ENCODE results near the gene WDR36.

The WDR36 gene

DNA sequence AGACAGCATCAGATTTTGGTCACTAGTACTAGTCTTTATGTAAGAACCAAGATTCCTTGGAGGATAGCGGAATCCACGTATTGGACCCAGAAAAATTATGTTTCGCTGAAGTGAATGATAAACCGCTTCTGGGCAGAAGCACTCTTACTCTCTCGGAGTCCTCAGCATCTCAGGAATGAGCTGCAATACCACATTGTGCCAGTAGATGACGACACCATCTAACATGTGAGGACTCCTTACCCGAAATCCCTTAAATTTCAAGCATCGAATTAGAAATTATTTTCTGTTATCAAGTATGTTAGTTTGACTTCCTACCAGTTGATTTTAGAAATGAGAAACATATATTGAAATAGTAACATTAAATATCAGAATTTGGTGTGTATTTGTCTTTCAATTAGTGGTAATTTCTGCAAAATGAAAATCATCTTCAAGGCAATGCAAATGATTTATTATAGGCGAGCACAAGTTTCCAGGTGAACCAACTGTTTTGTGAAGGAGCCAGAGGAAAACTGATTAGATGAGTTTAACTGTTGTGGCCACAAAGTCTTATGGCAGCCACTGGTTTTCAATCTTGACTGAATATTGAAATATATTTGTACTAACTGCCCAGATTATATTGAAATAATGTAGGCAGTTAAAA, 66.1 kb downstream of the WDR36 start:
- TF ChIP-seq, protein P1, sequence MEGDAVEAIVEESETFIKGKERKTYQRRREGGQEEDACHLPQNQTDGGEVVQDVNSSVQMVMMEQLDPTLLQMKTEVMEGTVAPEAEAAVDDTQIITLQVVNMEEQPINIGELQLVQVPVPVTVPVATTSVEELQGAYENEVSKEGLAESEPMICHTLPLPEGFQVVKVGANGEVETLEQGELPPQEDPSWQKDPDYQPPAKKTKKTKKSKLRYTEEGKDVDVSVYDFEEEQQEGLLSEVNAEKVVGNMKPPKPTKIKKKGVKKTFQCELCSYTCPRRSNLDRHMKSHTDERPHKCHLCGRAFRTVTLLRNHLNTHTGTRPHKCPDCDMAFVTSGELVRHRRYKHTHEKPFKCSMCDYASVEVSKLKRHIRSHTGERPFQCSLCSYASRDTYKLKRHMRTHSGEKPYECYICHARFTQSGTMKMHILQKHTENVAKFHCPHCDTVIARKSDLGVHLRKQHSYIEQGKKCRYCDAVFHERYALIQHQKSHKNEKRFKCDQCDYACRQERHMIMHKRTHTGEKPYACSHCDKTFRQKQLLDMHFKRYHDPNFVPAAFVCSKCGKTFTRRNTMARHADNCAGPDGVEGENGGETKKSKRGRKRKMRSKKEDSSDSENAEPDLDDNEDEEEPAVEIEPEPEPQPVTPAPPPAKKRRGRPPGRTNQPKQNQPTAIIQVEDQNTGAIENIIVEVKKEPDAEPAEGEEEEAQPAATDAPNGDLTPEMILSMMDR (IDR thresholded peaks at IDR 0.05; ENCODE audit: insufficient read depth, low read depth, low read length, missing control alignments): peak; percentile 100
- H3K4me3 ChIP-seq (ENCODE audit: low read length): no peak overlapping the region
- peak; percentile 76 for DNase-seq (ENCODE audit: low read depth)

DNA sequence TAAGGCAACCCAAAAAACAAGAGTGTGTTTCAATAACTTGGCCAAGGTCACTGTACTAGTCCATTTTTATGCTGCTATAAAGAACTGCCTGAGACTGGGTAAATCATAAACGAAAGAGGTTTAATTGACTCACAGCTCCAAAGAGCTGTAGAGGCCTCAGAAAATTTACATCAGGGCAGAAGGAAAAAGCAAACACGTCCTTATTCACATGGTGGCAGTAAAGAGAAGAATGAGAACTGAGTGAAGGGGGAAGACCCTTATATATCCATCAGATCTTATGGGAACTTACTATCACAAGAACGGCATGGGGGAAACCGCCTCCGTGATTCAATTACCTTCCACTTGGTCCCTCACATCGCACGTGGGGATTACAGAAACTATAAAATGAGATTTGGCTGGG, 67.7 kb downstream of the WDR36 start:
- no peak for DNase-seq (ENCODE audit: low read depth)
- TF ChIP-seq, protein P1 (IDR thresholded peaks at IDR 0.05; ENCODE audit: insufficient read depth, low read depth, low read length, missing control alignments): no peak
- no peak overlapping the region for H3K4me3 ChIP-seq (ENCODE audit: low read length)

DNA sequence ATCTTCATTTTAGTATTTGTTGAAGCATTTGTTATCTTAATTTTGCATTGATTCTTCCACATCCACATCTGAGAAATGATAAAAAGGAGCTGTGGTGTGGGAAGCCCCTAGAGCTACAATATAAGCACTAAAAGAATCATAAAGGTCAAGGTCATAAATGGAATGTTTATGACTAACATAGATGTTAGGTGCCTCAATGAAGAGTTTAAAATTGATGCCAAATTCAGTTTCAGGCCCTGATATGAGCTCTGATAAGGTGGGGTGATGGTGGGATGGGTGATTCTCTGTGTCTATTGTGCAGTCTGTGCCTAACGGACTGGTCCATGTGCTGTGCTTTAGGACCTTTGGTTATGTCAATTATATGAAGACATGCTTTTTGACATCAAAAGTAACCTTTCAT, 70.9 kb downstream of the WDR36 start:
- H3K4me3 ChIP-seq (ENCODE audit: low read length): no peak overlapping the region
- TF ChIP-seq, protein P1 (IDR thresholded peaks at IDR 0.05; ENCODE audit: insufficient read depth, low read depth, low read length, missing control alignments): no peak
- no peak for DNase-seq (ENCODE audit: low read depth)

DNA sequence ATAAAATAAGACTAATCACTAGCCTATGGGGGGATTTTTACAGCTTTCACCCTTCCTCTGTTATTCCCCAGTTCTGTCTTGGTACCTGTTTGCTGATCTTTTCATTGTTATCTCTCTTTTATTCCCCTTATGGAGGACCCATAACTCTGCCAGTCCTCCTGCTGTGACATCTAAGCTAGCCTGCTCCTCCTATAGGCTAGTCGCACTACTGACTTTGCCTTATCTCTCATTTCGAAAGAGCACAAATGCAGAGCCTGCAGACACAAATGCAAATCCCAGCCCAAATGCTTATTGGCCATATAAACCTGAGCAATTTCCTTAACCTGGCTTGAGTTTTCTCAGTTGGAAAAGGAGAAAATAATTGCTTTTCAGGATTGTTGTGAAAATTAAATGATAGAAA, 72.9 kb downstream of the WDR36 start:
- TF ChIP-seq, protein P1 (IDR thresholded peaks at IDR 0.05; ENCODE audit: insufficient read depth, low read depth, low read length, missing control alignments): no peak
- DNase-seq (ENCODE audit: low read depth): no peak
- no peak overlapping the region for H3K4me3 ChIP-seq (ENCODE audit: low read length)

DNA sequence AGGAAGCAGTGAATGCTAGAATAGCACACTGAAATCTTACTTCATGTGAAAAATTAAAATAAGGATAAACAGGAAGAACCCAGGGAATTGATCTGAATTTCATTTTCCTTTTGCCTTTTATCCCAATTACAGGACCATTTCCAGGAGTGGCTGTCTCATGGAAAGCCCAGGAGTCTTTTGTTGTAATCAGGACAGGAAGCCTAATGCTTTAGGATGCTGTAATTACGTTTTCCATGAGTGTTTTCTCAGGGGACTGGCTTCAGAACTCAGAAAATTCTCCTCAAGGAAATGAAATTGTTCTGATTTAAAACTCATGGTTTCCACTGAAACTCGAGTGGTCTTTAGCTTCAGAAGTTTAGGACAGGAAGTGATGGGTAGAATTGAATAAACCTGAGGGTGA, 75.4 kb downstream of the WDR36 start:
- TF ChIP-seq, protein P1 (IDR thresholded peaks at IDR 0.05; ENCODE audit: insufficient read depth, low read depth, low read length, missing control alignments): no peak
- DNase-seq (ENCODE audit: low read depth): no peak
- no peak overlapping the region for H3K4me3 ChIP-seq (ENCODE audit: low read length)

DNA sequence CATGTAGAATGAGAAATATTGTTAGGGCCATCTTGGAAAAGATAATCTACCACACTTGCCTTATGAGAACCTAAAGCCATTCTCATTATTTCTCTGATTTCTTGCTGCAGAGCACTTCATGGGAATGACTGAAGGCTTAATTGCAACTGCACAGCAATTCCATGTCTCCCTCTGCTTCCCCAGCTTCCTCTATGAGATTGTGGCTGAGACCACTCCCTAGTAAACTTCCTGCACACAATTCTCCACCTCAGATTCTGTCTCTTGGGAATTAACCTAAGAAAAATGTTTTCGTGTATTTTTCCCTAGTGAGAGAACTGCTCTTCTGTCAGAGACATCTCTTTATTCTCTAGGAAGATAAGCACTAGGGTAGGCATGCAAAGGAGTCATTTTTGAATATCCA, 76.5 kb downstream of the WDR36 start:
- H3K4me3 ChIP-seq (ENCODE audit: low read length): no peak overlapping the region
- TF ChIP-seq, protein P1 (IDR thresholded peaks at IDR 0.05; ENCODE audit: insufficient read depth, low read depth, low read length, missing control alignments): no peak
- DNase-seq (ENCODE audit: low read depth): no peak

DNA sequence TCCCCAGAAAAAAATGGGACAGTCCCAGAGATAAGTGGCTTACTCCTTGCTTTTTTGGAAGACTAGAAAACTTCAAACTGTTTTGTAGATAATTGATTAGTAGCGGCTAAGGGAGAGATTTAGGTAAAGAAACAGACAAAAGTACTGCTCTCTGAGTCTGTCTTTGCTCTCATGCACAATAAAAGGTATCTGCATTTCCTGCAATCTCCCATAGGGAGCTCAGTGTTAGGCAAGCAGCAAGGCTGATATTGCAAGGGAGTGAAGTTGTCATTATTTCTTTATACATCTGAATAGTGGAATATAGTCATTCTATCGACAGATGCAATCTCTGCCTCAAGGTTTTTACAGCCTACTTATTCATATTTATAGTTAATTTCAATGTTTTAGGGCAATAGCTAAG, 77.1 kb downstream of the WDR36 start:
- TF ChIP-seq, protein P1 (IDR thresholded peaks at IDR 0.05; ENCODE audit: insufficient read depth, low read depth, low read length, missing control alignments): no peak
- no peak for DNase-seq (ENCODE audit: low read depth)
- H3K4me3 ChIP-seq (ENCODE audit: low read length): no peak overlapping the region
